Gastroesophageal sphincter (tissue), 3 donors: ENCODE results near the gene WRAP53.

Source experiments
- EP300 ChIP-seq: sonication (generic); formaldehyde crosslinking; IDR thresholded peaks from one replicate; pipeline ENCODE4 v1.6.1; 2017; ENCODE audit warnings: antibody characterized with exemption, mild to moderate bottlenecking
- POLR2A ChIP-seq, 2 donors: fragments of 450-650 bp; IDR thresholded peaks; one replicate each; pipeline ENCODE4 v1.6.1; 2017; ENCODE audit warnings: antibody characterized with exemption in 2 of 2, mild to moderate bottlenecking in 2 of 2, moderate library complexity in 1 of 2
- POLR2AphosphoS5 ChIP-seq: sonication (generic); formaldehyde crosslinking; IDR thresholded peaks from one replicate; pipeline ENCODE4 v1.6.1; 2017; ENCODE audit warnings: antibody characterized with exemption
- TF ChIP-seq, protein P1 (sequence below), 4 experiments: fragments of 200-600 bp in 2 of 4; fragments of 450-650 bp in 2 of 4; sonication (generic) in 1 of 4; IDR thresholded peaks; one replicate each; pipeline ENCODE4 v1.5.1; 2017 to 2019; ENCODE audit warnings: antibody characterized with exemption in 4 of 4, mild to moderate bottlenecking in 2 of 4, moderate library complexity in 2 of 4

DNA sequence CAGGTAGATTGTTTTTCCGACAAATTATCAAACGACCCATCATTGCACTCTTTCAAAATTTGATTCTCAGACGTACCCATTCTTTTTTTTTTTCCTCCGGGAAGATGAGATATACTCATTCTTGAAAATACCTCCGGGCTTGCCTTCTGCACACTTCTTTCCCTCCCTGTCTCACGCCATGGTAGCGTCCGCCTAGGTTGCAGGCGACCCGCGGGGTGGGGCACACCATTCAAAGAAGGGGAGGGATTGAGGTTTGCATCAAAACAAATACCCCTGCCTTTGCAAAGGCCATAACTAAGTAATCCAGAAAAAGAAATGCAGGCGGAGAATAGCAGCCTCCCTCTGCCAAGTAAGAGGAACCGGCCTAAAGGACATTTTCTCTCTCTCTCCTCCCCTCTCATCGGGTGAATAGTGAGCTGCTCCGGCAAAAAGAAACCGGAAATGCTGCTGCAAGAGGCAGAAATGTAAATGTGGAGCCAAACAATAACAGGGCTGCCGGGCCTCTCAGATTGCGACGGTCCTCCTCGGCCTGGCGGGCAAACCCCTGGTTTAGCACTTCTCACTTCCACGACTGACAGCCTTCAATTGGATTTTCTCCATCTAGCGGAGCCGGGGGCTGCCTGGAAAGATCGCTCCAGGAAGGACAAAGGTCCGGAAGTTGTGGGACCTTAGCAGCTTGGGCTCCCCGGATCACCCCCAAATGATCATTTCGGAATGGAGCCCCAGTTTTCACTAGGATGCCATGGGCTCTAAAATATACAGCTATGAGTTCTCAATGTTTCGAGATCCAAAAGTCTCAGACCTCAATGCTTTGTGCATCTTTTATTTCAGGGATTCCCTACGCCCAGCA, 1.8 kb upstream of the WRAP53 start:
- TF ChIP-seq POLR2AphosphoS5 = peak; percentile 88
- TF ChIP-seq, protein P1, sequence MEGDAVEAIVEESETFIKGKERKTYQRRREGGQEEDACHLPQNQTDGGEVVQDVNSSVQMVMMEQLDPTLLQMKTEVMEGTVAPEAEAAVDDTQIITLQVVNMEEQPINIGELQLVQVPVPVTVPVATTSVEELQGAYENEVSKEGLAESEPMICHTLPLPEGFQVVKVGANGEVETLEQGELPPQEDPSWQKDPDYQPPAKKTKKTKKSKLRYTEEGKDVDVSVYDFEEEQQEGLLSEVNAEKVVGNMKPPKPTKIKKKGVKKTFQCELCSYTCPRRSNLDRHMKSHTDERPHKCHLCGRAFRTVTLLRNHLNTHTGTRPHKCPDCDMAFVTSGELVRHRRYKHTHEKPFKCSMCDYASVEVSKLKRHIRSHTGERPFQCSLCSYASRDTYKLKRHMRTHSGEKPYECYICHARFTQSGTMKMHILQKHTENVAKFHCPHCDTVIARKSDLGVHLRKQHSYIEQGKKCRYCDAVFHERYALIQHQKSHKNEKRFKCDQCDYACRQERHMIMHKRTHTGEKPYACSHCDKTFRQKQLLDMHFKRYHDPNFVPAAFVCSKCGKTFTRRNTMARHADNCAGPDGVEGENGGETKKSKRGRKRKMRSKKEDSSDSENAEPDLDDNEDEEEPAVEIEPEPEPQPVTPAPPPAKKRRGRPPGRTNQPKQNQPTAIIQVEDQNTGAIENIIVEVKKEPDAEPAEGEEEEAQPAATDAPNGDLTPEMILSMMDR (IDR thresholded peaks at IDR 0.05) = peak in 1 of 4 experiments; percentile 8
- peak; percentile 52 to 60 for TF ChIP-seq POLR2A (IDR thresholded peaks at IDR 0.05)
- TF ChIP-seq EP300 = no peak
